ENCODE data around the gene SNAP29.
A peak's percentile ranks its signal among the peaks of the same experiment; 100 is the strongest.
"Not testable (repeated sequence)": the region's sequence is repeated elsewhere in the genome, so short reads cannot be mapped to it uniquely, and the experiment has no call there.

SNAP29 gene

GRCh38 chr22:20903093-20903492 lies 44.3 kb downstream of the SNAP29 start:
- DNase-seq: no peak

DNA sequence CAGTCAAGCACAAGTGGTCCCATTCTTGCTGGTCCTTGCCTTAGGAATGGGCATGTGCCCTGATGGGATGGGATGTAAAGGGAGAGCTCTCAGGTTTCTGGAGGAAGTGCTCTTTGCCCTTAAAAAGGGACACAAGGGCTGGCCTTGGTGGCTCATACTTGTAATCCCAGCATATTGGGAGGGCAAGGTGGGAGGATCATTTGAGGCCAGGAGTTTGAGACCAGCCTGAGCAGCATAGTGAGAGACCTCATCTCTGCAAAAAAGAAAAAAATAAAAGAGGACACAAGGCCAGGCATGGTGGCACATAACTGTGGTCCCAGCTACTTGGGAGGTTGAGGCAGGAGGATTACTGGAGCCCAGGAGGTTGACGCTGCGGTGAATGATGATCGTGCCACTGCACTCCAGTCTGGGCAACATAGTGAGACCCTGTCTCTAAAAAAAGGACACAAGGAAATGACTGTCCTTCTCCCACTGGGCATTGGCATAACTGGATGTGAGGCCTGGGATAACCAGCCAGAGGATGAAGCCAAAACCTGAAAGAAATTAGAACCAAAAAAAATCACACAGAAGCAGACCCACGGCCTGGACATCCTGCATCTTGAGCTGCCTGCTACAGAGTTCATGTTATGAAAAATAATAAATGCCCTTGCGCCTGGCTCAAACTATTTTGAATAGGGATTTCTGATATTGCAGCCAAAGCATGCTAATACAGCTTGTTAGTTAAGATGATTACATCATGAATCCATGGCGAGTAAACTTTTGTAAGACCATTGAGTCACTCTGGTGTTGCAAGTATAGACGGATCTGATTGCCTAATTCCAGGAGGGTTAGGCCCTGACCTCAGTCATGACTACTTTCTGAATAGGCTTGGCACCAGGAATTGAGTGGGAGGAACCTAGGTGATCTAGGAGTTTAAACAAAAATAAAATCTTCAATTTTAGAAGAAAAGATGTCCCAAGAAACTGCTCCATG lies 45.5 kb downstream of the SNAP29 start:
- no peak for DNase-seq

GRCh38 chr22:20904980-20905355 lies 46.2 kb downstream of the SNAP29 start:
- no peak for DNase-seq

DNA sequence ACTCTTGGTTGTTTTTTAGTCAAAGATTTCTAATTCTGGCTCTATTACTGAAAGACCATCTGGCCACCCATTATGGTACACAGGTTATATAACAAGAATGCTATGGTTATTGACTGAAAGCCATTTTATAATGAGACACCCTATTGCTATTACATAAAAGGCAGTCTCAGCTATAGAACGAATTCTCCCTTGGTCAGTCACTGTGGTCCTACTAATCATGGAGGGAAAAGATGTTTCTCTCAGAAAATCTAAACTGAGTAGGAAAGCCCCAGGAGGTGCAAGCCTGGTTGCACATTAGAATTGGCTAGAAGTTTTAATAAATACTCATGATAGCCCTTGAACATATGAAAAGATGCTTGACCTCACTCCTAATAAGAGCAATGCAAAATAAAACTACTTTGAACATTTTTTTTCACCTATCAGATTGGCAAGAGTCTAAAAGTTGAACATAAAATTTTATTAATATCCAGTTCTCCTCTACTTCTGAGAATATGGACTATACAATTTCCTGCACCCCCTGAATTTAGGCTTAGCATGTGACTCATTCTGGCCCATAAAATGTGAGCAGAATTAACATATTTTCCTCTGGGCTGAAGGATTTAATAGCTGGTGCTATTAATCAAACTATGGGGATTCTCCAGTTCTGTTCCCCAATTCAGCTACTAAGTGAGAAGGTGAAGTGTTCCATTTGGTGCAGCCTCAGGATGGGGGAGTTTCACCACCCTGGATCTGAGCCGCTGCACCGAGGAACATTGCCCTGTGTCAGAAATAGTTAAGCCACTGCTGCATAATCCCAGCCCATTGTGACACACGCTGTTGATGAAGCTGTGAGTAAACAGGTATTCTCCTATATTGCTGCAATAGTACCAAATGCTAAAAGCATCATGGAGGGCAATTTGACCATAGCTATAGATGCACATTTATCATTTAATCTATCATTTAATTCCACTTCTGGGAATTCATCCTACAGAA lies 46.9 kb downstream of the SNAP29 start:
- DNase-seq: no peak

- DNase-seq: no peak
Observed at GRCh38 chr22:20906387-20906767, 47.6 kb downstream of the SNAP29 start.

GRCh38 chr22:20908717-20909116 lies 49.9 kb downstream of the SNAP29 start:
- DNase-seq: not testable (repeated sequence)

GRCh38 chr22:20909543-20910303 lies 50.9 kb downstream of the SNAP29 start:
- DNase-seq: no peak

DNA sequence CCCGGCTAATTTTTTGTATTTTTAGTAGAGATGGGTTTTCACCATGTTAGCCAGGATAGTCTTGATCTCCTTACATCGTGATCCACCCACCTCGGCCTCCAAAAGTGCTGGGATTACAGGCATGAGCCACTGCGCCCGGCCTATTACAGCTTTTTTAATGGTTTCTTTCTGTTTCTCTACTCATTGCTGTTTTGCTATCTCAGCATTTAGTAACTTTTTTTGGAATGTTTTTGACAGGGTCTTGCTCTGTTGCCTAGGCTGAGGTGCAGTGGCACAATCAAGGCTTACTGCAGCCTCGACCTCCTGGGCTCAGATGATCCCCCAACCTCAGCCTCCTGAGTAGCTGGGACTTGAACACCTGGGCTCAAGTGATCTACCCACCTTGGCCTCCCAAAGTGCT lies 53.7 kb downstream of the SNAP29 start:
- DNase-seq: no peak

DNA sequence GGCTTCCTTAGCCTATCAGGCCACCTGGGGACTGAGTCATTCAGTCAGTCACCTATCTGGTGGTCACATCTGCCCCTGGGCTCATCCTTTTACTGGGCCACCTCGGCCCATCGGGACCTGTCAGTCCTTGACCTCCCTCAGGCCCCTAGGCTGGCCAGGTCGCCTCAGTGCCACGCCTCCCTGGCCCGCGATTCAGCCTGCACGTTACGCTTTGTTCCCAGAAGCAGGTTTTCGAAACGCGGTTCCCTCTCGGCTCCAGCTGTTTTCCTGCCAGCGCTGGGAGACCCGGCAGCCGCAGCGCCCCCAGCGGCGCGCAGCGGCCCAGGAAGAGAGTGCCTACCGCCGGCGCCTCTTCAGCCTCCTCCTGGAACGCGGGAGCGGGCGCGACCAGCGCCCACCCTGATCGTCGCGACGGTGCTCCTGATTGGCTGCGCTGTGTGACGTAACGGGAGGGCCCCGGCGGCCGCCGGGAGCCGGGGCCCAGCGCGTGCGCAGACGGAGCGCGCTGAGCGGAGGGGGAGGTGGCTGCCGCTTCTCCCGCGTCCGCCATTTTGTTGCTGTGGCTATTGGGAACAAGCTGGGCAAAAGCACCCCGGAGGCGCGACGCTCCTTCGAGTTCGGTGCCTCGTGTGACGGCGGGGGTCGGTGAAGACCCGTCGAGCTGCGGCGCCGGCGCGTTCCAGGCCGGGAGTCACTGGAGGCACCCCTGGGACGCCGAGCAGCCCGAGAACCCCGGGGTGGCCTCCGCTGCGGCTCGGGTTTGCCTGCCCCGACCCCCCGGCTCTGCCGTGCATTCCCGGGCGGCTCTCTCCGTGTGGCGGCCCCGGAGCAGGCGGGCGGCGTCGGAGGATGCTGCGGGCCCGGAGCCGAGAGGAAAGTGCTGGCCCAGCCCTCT lies 58.4 kb downstream of the SNAP29 start, which contains the start of gene CRKL:
Gene CRKL (plus strand): TSS at position 492 of the 895 bp plus-strand sequence. CDS start 528 bp downstream, outside the sequence.
- peak; percentile 97 for DNase-seq

GRCh38 chr22:20918663-20919218 lies 59.9 kb downstream of the SNAP29 start:
- no peak for DNase-seq

- no peak for DNase-seq
Observed at GRCh38 chr22:20919718-20920117, 60.9 kb downstream of the SNAP29 start.

DNA sequence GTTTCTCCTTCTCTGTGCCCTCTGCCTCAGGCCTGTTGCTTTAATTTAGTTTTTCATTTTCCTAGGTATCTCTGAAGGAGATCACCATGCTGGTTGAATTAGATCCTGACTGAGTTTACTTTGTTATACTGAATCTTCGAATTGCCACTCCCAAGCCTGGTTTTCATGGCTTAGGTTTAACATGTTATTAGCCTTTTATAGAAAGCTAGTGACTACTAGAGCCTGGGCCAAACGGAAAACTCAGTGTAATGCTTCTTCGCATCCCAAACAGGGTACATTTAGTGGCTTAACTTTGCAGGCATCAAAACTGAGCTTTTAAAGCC lies 62.0 kb downstream of the SNAP29 start:
- DNase-seq: no peak

DNA sequence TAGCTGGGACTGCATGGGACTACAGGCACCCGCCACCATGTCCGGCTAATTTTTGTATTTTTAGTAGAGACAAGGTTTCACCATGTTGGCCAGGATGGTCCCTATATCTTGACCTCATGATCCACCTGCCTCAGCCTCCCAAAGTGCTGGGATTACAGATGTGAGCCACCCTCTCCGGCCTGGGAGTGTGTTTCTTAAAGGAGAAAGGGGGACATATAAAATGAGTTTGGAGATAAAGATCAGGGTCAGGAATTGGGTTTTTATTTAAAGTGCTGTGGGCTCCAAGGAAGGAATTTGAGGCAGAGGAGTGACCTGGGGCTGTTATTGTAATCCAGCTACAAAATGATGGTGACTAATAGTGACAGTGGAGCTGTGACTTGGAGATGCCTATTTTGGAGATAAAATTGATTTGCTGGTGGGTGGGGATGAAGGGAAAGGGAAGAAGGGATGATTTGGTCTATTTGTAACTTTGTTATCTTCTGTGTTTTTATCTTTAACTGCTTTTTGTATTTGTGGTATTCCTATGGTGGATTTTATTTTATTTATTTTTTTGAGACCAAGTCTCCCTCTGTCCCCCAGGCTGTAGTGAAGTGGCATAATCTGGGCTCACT lies 63.4 kb downstream of the SNAP29 start:
- no peak for DNase-seq

GRCh38 chr22:20926243-20926642 lies 67.4 kb downstream of the SNAP29 start:
- no peak for DNase-seq

DNA sequence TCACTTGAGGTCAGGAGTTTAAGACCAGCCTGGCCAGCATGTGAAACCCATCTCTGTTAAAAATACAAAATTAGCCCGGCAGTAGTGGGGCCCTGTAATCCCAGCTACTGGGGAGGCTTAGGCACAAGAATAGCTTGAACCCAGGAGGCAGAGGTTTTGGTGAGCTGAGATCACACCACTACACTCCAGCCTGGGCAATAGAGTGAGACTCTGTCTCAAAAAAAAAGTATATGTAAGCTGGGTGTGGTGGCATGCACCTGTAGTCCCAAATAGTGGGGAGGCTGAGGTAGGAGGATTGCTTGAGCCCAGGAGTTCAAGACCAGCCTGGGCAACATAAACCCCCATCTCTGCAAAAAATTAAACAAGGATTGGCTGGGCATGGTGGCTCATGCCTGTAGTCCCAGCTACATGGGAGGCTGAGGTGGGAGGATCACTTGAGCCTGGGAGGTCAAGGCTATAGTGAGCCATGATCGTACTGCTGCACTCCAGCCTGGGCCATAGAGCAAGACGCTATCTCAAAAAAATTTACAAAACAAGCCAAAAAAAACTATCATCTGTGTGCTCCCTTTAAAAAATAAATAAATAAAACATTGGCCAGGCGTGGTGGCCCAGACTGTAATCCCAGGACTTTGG lies 69.2 kb downstream of the SNAP29 start:
- DNase-seq: no peak

GRCh38 chr22:20928573-20928967 lies 69.8 kb downstream of the SNAP29 start:
- DNase-seq: no peak

- no peak for DNase-seq
Observed at GRCh38 chr22:20930004-20930403, 71.2 kb downstream of the SNAP29 start.

DNA sequence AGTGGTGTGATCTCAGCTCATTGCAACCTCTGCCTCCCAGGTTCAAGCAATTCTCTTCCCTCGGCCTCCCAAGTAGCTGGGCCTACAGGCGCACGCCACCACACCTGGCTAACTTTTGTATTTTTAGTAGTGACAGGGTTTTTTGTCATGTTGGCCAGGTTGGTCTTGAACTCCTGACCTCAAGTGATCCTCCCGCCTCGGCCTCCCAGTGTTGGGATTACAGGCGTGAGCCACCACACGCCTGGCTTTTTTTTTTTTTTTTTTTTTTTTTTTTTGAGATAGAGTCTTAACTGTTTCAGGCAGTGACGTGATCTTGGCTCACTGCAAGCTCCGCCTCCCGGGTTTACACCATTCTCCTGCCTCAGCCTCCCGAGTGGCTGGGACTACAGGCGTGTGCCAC lies 71.6 kb downstream of the SNAP29 start:
- not testable (repeated sequence) for DNase-seq

GRCh38 chr22:20931126-20931654 lies 72.4 kb downstream of the SNAP29 start:
- no peak for DNase-seq

DNA sequence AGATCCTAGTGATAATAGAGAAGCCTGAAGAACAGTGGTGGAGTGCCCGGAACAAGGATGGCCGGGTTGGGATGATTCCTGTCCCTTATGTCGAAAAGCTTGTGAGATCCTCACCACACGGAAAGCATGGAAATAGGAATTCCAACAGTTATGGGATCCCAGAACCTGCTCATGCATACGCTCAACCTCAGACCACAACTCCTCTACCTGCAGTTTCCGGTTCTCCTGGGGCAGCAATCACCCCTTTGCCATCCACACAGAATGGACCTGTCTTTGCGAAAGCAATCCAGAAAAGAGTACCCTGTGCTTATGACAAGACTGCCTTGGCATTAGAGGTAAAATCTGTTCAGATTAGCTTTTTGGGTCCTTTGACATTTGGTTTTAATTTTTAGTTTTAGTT lies 75.1 kb downstream of the SNAP29 start:
- no peak for DNase-seq

Measured in activated naive CD4-positive, alpha-beta T cell treated with Interleukin-2 at 50 U/mL for 16 hours (primary cell).